Osteocyte (in vitro differentiated cells): Measurements from ENCODE around the gene ABCG1. TPM values are rescaled to one million over a fixed set of nuclear protein-coding genes. Genes with fewer than 3 reads are reported as not detected.

ENCODE experiments used
- DNase-seq: peaks from one replicate; pipeline ENCODE4 v3.0.0; 2021; ENCODE audit warnings: mixed read lengths; ENCODE audit not compliant: unreplicated experiment; ENCODE audit errors: extremely low spot score
- H3K27ac Mint-ChIP-seq: one replicate; pipeline ENCODE4 v1.8.0; 2021; ENCODE audit warnings: mild to moderate bottlenecking, mixed read lengths; ENCODE audit not compliant: unreplicated experiment
- H3K27me3 Mint-ChIP-seq: one replicate; pipeline ENCODE4 v1.8.0; 2021; ENCODE audit warnings: mixed read lengths; ENCODE audit not compliant: unreplicated experiment
- H3K36me3 Mint-ChIP-seq: one replicate; pipeline ENCODE4 v1.8.0; 2021; ENCODE audit warnings: mixed read lengths; ENCODE audit not compliant: unreplicated experiment
- H3K4me1 Mint-ChIP-seq: one replicate; pipeline ENCODE4 v1.8.0; 2021; ENCODE audit warnings: mixed read lengths; ENCODE audit not compliant: unreplicated experiment
- H3K4me3 Mint-ChIP-seq: one replicate; pipeline ENCODE4 v1.8.0; 2021; ENCODE audit warnings: mild to moderate bottlenecking, moderate library complexity, mixed read lengths; ENCODE audit not compliant: unreplicated experiment
- H3K9me3 Mint-ChIP-seq: one replicate; pipeline ENCODE4 v1.8.0; 2021; ENCODE audit warnings: mixed read lengths; ENCODE audit not compliant: unreplicated experiment
- total RNA-seq: library from RNA; stranded (reverse); gene quantifications from 2 replicates; pipeline ENCODE4 v1.2.1, GENCODE V29; 2021
- TF ChIP-seq, protein P1 (sequence below): fragments of 200-600 bp; sonication (generic); IDR thresholded peaks from 2 replicates; pipeline ENCODE4 v1.5.0; 2021; ENCODE audit warnings: antibody characterized with exemption, mild to moderate bottlenecking, moderate library complexity

The ABCG1 gene
- total RNA-seq, 1 donor from 2014 or later: 16.5 TPM

DNA sequence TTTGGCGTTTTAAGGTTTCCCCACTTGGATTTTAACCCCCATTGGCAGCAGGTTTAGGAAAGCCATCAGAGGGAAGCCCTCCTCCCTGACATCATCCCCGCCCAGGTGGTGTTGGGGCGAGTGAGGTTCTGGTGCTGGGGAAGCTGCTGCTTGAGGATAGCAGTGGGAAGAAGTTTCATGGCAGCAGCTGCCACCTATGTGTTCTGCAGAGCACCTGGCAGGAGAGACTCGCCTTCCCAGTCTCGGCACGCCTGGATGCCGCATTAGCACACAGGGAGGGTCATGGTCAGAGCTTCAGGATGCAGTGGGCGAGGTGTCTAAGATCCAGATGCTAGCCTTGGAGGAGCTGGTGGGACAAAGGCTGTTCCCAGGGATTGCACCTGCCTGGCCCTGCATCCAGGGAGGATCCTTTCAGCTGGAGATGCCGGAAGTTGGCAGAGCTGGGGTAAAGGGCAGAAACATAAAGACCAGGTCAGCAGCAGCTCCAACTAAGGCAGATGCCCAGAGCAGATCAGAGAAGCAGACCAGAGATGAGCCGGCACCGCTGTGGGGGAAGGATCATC, 33.9 kb downstream of the ABCG1 start:
- Mint-ChIP-seq H3K4me3 (no peak overlapping the region), H3K36me3 (no peaks in the 10 kb centered on the region), H3K9me3 (no peaks in the 10 kb centered on the region), H3K4me1 (peaks cover 17% of the 10 kb centered on the region), H3K27ac (no peak overlapping the region), H3K27me3 (peaks cover 30% of the 10 kb centered on the region)
- DNase-seq: no peak
- TF ChIP-seq, protein P1, sequence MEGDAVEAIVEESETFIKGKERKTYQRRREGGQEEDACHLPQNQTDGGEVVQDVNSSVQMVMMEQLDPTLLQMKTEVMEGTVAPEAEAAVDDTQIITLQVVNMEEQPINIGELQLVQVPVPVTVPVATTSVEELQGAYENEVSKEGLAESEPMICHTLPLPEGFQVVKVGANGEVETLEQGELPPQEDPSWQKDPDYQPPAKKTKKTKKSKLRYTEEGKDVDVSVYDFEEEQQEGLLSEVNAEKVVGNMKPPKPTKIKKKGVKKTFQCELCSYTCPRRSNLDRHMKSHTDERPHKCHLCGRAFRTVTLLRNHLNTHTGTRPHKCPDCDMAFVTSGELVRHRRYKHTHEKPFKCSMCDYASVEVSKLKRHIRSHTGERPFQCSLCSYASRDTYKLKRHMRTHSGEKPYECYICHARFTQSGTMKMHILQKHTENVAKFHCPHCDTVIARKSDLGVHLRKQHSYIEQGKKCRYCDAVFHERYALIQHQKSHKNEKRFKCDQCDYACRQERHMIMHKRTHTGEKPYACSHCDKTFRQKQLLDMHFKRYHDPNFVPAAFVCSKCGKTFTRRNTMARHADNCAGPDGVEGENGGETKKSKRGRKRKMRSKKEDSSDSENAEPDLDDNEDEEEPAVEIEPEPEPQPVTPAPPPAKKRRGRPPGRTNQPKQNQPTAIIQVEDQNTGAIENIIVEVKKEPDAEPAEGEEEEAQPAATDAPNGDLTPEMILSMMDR: no peak

DNA sequence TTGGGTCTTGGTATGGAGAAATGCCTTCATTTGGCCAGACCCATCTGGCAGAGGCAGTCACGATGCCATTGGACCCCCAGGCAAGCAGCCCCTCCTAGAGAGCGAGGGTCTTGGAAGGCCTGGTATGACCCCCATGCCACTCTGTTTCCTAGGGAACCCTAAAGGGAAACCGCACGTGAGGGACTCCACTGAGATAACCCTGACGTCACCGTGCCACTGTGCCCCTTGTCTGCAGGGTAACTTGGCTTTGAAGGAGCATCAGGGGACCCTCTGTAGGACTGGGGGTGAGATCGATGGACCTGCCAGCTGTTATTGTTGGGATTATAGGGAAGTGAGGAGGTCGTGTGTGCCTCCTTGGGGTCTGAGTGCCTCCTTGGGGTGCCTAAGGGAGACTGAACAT, 34.5 kb downstream of the ABCG1 start:
- H3K4me3 Mint-ChIP-seq: no peak overlapping the region
- TF ChIP-seq, protein P1: no peak
- no peaks in the 10 kb centered on the region for H3K36me3 Mint-ChIP-seq
- H3K27ac Mint-ChIP-seq: no peak overlapping the region
- no peaks in the 10 kb centered on the region for H3K9me3 Mint-ChIP-seq
- H3K27me3 Mint-ChIP-seq: peaks cover 27% of the 10 kb centered on the region
- H3K4me1 Mint-ChIP-seq: peaks cover 23% of the 10 kb centered on the region
- no peak for DNase-seq

DNA sequence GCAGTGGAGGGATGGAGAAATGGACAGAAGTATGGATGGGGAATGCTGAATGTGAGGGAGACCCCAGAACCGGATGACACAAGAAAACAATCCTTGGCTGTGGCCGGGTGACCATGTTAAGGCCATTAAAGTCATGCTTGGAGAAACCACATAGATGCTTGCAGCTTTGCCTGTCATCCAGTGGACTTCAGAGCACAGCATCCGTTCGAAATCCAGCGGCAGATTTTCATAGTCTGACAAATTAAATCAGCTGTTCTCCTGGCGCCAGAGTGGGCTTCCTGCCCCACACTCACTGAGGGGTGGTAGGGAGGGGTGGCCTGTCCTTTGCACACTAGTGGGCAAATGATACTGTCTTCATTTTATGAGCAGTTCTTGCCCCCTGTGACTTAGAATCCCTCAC, 35.1 kb downstream of the ABCG1 start:
- Mint-ChIP-seq H3K36me3 (no peaks in the 10 kb centered on the region), H3K4me3 (no peak overlapping the region), H3K4me1 (peaks cover 29% of the 10 kb centered on the region), H3K27me3 (peaks cover 24% of the 10 kb centered on the region), H3K9me3 (no peaks in the 10 kb centered on the region), H3K27ac (no peak overlapping the region)
- DNase-seq: no peak
- TF ChIP-seq, protein P1: no peak

DNA sequence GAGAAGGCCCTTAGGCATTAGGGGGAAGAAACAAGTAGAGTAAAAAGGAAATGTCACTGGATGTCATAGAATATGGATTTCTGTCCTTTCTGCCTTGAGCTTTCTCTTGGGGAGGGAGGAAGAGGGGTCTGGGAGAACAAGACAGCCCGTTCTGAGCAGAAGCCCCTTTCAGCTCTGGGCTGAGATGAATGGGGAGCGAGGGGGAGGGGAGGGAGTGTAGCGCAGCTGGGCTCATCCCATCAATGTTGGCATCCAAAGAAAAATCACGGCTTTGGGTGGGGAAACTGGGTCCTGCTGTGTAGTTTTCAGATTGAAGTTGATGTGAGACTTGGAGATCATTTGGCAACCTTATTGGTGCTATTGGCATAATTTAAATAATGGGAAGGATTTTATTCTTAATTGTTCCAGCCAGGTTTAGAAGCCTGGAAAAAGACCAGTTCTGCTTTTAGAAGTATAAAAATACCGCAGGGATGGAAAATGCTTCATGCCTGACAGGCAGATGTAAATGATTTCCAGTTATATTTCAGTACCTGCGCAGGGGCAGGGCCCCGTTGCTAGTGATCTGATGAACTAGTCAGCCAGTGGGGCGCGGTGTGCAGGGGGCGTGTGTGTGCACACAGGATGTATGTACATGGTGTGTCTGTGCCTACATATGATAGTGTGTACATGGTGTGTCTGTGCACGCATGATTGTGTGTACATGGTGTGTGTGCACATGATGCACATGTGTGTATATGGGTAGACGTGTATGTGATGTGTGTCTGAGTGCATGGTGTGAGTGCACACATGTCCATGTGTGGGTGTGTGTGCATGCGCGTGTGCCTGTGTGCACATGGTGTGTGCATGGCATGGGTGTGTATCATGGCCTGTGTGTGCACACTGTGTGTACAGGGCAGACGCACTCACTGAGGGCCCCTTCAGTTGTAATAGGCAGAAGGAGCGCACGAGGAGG, 36.0 kb downstream of the ABCG1 start:
- Mint-ChIP-seq H3K36me3 (no peaks in the 10 kb centered on the region), H3K9me3 (no peaks in the 10 kb centered on the region), H3K27ac (no peak overlapping the region)

More for the DNA sequence above, 36.0 kb downstream of the ABCG1 start:
- H3K27me3 Mint-ChIP-seq: peaks cover 24% of the 10 kb centered on the region
- no peak overlapping the region for H3K4me3 Mint-ChIP-seq
- H3K4me1 Mint-ChIP-seq: peaks cover 31% of the 10 kb centered on the region
- TF ChIP-seq, protein P1: no peak
- no peak for DNase-seq
